GM18861 (cell line): ENCODE results near the gene GNB1L.

Experiments
- ATAC-seq: cut with Tn5 transposase; IDR thresholded peaks from one replicate; pipeline ENCODE4 v1.9.1; 2021; ENCODE audit not compliant: unreplicated experiment

GNB1L gene

GRCh38 chr22:19826619-19826950 is 28.1 kb downstream of the GNB1L start:
- ATAC-seq, result no peak

GRCh38 chr22:19825904-19826618 is 28.6 kb downstream of the GNB1L start:
- no peak for ATAC-seq

GRCh38 chr22:19824926-19825339 is 29.7 kb downstream of the GNB1L start:
- no peak for ATAC-seq

- no peak for ATAC-seq
These were observed 30.3 kb downstream of the GNB1L start for GRCh38 chr22:19824212-19824925.

- ATAC-seq, result no peak
These were observed 30.8 kb downstream of the GNB1L start for GRCh38 chr22:19823902-19824211.

GRCh38 chr22:19823191-19823901 is 31.3 kb downstream of the GNB1L start:
- ATAC-seq, result no peak

GRCh38 chr22:19822301-19823117 is 32.2 kb downstream of the GNB1L start:
- ATAC-seq, result no peak

GRCh38 chr22:19821523-19822300 is 33.0 kb downstream of the GNB1L start:
- ATAC-seq, result no peak

- no peak for ATAC-seq
These were observed 33.7 kb downstream of the GNB1L start for GRCh38 chr22:19820880-19821522.

- no peak for ATAC-seq
These were observed 34.5 kb downstream of the GNB1L start for GRCh38 chr22:19819911-19820879.

- no peak for ATAC-seq
These were observed 35.3 kb downstream of the GNB1L start for GRCh38 chr22:19819208-19819910.

GRCh38 chr22:19818324-19819207 is 36.1 kb downstream of the GNB1L start:
- no peak for ATAC-seq

GRCh38 chr22:19816372-19817119 is 38.1 kb downstream of the GNB1L start:
- ATAC-seq, result no peak

- ATAC-seq, result no peak
These were observed 38.8 kb downstream of the GNB1L start for GRCh38 chr22:19815823-19816290.

GRCh38 chr22:19815093-19815822 is 39.4 kb downstream of the GNB1L start:
- no peak for ATAC-seq

GRCh38 chr22:19814428-19814827 is 40.2 kb downstream of the GNB1L start:
- ATAC-seq, result no peak
